HTERT RPE-1 (cell line): ENCODE results near the gene PTPRE.

ENCODE experiments used
- in situ Hi-C: fragments of 300-500 bp; cut with MboI; formaldehyde crosslinking; loops from 4 replicates; pipeline ENCODE4 v1.14.3; 2020; ENCODE audit warnings: low sequenced_read_pairs

PTPRE gene

GRCh38 chr10:128036011-128036615 lies 129.2 kb downstream of the PTPRE start:
- in situ Hi-C loops, result no loop called here

GRCh38 chr10:128036746-128037543 lies 130.0 kb downstream of the PTPRE start:
- in situ Hi-C loops, result no loop called here

- in situ Hi-C loops, result no loop called here
Measured at GRCh38 chr10:128040096-128040495, 133.2 kb downstream of the PTPRE start.

GRCh38 chr10:128040681-128041080 lies 133.8 kb downstream of the PTPRE start:
- in situ Hi-C loops, result no loop called here

GRCh38 chr10:128042131-128042610 lies 135.3 kb downstream of the PTPRE start:
- in situ Hi-C loops, result no loop called here

GRCh38 chr10:128043259-128044045 lies 136.5 kb downstream of the PTPRE start:
- in situ Hi-C loops, result no loop called here

GRCh38 chr10:128044186-128044585 lies 137.3 kb downstream of the PTPRE start:
- in situ Hi-C loops, result no loop called here

GRCh38 chr10:128044961-128045832 lies 138.3 kb downstream of the PTPRE start:
- in situ Hi-C loops, result no loop called here

- in situ Hi-C loops, result no loop called here
Measured at GRCh38 chr10:128045833-128046120, 138.9 kb downstream of the PTPRE start.

GRCh38 chr10:128046156-128046952 lies 139.5 kb downstream of the PTPRE start:
- in situ Hi-C loops, result no loop called here

GRCh38 chr10:128046953-128047290 lies 140.0 kb downstream of the PTPRE start:
- in situ Hi-C loops, result no loop called here

- in situ Hi-C loops, result no loop called here
Measured at GRCh38 chr10:128047351-128047750, 140.4 kb downstream of the PTPRE start.

- in situ Hi-C loops, result no loop called here
Measured at GRCh38 chr10:128047991-128048818, 141.3 kb downstream of the PTPRE start.

- in situ Hi-C loops, result no loop called here
Measured at GRCh38 chr10:128048819-128049210, 141.9 kb downstream of the PTPRE start.

GRCh38 chr10:128049226-128050120 lies 142.6 kb downstream of the PTPRE start:
- in situ Hi-C loops, result no loop called here

GRCh38 chr10:128050121-128050516 lies 143.2 kb downstream of the PTPRE start:
- in situ Hi-C loops, result no loop called here

GRCh38 chr10:128050936-128051335 lies 144.0 kb downstream of the PTPRE start:
- in situ Hi-C loops, result no loop called here

- in situ Hi-C loops, result no loop called here
Measured at GRCh38 chr10:128051548-128051947, 144.6 kb downstream of the PTPRE start.
